ENCODE data around the gene CCDC138. TPM values are rescaled to one million over a fixed set of nuclear protein-coding genes. Genes with fewer than 3 reads are reported as not detected.
A peak's percentile ranks its signal among the peaks of the same experiment; 100 is the strongest.

The CCDC138 gene
- total RNA-seq, 2 donors from 2014 or later, result 4.2 TPM

GRCh38 chr2:108823286-108823685, 36.7 kb downstream of the CCDC138 start:
- no peak for DNase-seq
- ATAC-seq, result peak; percentile 65
- intact Hi-C loops (cut with DNase I, micrococcal nuclease), result no loop called here

- ATAC-seq (no peak), DNase-seq (no peak)
- intact Hi-C loops (cut with DNase I, micrococcal nuclease), result no loop called here
These were observed 37.9 kb downstream of the CCDC138 start for GRCh38 chr2:108824316-108825070.

- ATAC-seq (no peak), DNase-seq (no peak)
- intact Hi-C loops (cut with DNase I, micrococcal nuclease), result no loop called here
These were observed 38.7 kb downstream of the CCDC138 start for GRCh38 chr2:108825254-108825653.

- intact Hi-C loops (cut with DNase I, micrococcal nuclease), result no loop called here
- DNase-seq (no peak), ATAC-seq (no peak)
These were observed 39.2 kb downstream of the CCDC138 start for GRCh38 chr2:108825736-108826135.

- ATAC-seq (no peak), DNase-seq (no peak)
- intact Hi-C loops (cut with DNase I, micrococcal nuclease), result no loop called here
These were observed 43.2 kb downstream of the CCDC138 start for GRCh38 chr2:108829578-108830310.

- ATAC-seq (peak; percentile 71), DNase-seq (no peak)
- intact Hi-C loops (cut with DNase I, micrococcal nuclease), result no loop called here
These were observed 46.6 kb downstream of the CCDC138 start for GRCh38 chr2:108833219-108833618.

GRCh38 chr2:108834620-108835019, 48.0 kb downstream of the CCDC138 start:
- DNase-seq, result no peak
- no peak for ATAC-seq
- intact Hi-C loops (cut with DNase I, micrococcal nuclease), result no loop called here

- ATAC-seq, result no peak
- intact Hi-C loops (cut with DNase I, micrococcal nuclease), result no loop called here
- no peak for DNase-seq
These were observed 48.5 kb downstream of the CCDC138 start for GRCh38 chr2:108835040-108835439.

- intact Hi-C loops (cut with DNase I, micrococcal nuclease), result no loop called here
- ATAC-seq, result no peak
- DNase-seq, result no peak
These were observed 50.6 kb downstream of the CCDC138 start for GRCh38 chr2:108837198-108837597.

GRCh38 chr2:108841506-108841905, 54.9 kb downstream of the CCDC138 start:
- intact Hi-C loops (cut with DNase I, micrococcal nuclease), result no loop called here
- DNase-seq (no peak), ATAC-seq (no peak)

- no peak for ATAC-seq
- intact Hi-C loops (cut with DNase I, micrococcal nuclease), result no loop called here
These were observed 59.4 kb downstream of the CCDC138 start for GRCh38 chr2:108845923-108846322.

GRCh38 chr2:108847000-108847399, 60.4 kb downstream of the CCDC138 start:
- ATAC-seq (no peak), DNase-seq (no peak)
- intact Hi-C loops (cut with DNase I, micrococcal nuclease), result no loop called here

More at GRCh38 chr2:108845923-108846322, 59.4 kb downstream of the CCDC138 start:
- no peak for DNase-seq

- DNase-seq, result no peak
- ATAC-seq, result no peak
- intact Hi-C loops (cut with DNase I, micrococcal nuclease), result no loop called here
These were observed 65.8 kb downstream of the CCDC138 start for GRCh38 chr2:108852375-108852774.

- intact Hi-C loops (cut with DNase I, micrococcal nuclease), result no loop called here
- ATAC-seq, result no peak
- DNase-seq, result no peak
These were observed 66.8 kb downstream of the CCDC138 start for GRCh38 chr2:108853421-108853820.

GRCh38 chr2:108854484-108854883, 67.9 kb downstream of the CCDC138 start:
- intact Hi-C loops (cut with DNase I, micrococcal nuclease), result no loop called here
- DNase-seq (no peak), ATAC-seq (no peak)

- DNase-seq, result no peak
- intact Hi-C loops (cut with DNase I, micrococcal nuclease), result no loop called here
- peak; percentile 85 for ATAC-seq
These were observed 68.6 kb downstream of the CCDC138 start for GRCh38 chr2:108855194-108855593.

- no peak for DNase-seq
- ATAC-seq, result no peak
- intact Hi-C loops (cut with DNase I, micrococcal nuclease), result no loop called here
These were observed 72.3 kb downstream of the CCDC138 start for GRCh38 chr2:108858894-108859293.

GRCh38 chr2:108866041-108866440, 79.5 kb downstream of the CCDC138 start:
- intact Hi-C loops (cut with DNase I, micrococcal nuclease), result no loop called here
- ATAC-seq (no peak), DNase-seq (no peak)

- intact Hi-C loops (cut with DNase I, micrococcal nuclease), result no loop called here
- ATAC-seq (no peak), DNase-seq (no peak)
These were observed 82.3 kb downstream of the CCDC138 start for GRCh38 chr2:108868911-108869310.

- ATAC-seq, result no peak
- intact Hi-C loops (cut with DNase I, micrococcal nuclease), result no loop called here
- DNase-seq, result no peak
These were observed 83.0 kb downstream of the CCDC138 start for GRCh38 chr2:108869542-108869941.
